Neural cell (in vitro differentiated cells): ENCODE data around the gene DPEP2NB. TPM values are rescaled to one million over a fixed set of nuclear protein-coding genes. Genes with fewer than 3 reads are reported as not detected.

Experiments used
- H2AFZ ChIP-seq: fragments of 200-600, 300-800 bp; sonication (generic), shearing (Covaris generic); 2 replicates; pipeline ENCODE4 v1.6.0; 2014; ENCODE audit warnings: low read depth, mild to moderate bottlenecking, antibody characterized with exemption, low read length, moderate library complexity
- H3F3A ChIP-seq: fragments of 200-600 bp; shearing (Covaris generic); 2 replicates; pipeline ENCODE4 v1.6.1; 2016; ENCODE audit warnings: mild to moderate bottlenecking, moderate library complexity, mixed read lengths, antibody characterized with exemption, low read length; ENCODE audit not compliant: insufficient read depth, poor library complexity, severe bottlenecking
- H3K27ac ChIP-seq: fragments of 200-600, 300-800 bp; sonication (generic), shearing (Covaris generic); 2 replicates; pipeline ENCODE4 v1.5.1; 2014; ENCODE audit warnings: mild to moderate bottlenecking, low read length, moderate library complexity
- H3K27me3 ChIP-seq: fragments of 300-800, 200-600 bp; sonication (generic), shearing (Covaris generic); 2 replicates; pipeline ENCODE4 v1.6.0; 2014; ENCODE audit warnings: mild to moderate bottlenecking, low read depth, low read length, moderate library complexity; ENCODE audit not compliant: insufficient read depth
- H3K36me3 ChIP-seq: fragments of 300-800, 200-600 bp; sonication (generic), shearing (Covaris generic); 2 replicates; pipeline ENCODE4 v1.5.1; 2014; ENCODE audit warnings: mild to moderate bottlenecking, antibody characterized with exemption, low read length, moderate library complexity; ENCODE audit not compliant: insufficient read depth
- H3K4me2 ChIP-seq: fragments of 300-800, 200-600 bp; sonication (generic), shearing (Covaris generic); 2 replicates; pipeline ENCODE4 v1.6.0; 2014; ENCODE audit warnings: mild to moderate bottlenecking, low read length
- H3K4me3 ChIP-seq: fragments of 300-800, 200-600 bp; sonication (generic), shearing (Covaris generic); 2 replicates; pipeline ENCODE4 v1.5.1; 2014; ENCODE audit warnings: mild to moderate bottlenecking, low read length, moderate library complexity
- H3K79me2 ChIP-seq: fragments of 200-600 bp; shearing (Covaris generic); replicated peaks from 2 replicates; pipeline ENCODE4 v1.6.0; 2014; ENCODE audit warnings: mild to moderate bottlenecking, low read length, moderate library complexity; ENCODE audit not compliant: insufficient read depth
- H3K9ac ChIP-seq: fragments of 300-800, 200-600 bp; sonication (generic), shearing (Covaris generic); 2 replicates; pipeline ENCODE4 v1.6.1; 2016; ENCODE audit warnings: mild to moderate bottlenecking, low read length, mixed read lengths
- H3K9me2 ChIP-seq: fragments of 200-600 bp; shearing (Covaris generic); 2 replicates; pipeline ENCODE4 v1.6.1; 2016; ENCODE audit warnings: mild to moderate bottlenecking, low read length, mixed read lengths; ENCODE audit not compliant: insufficient read depth
- H3K9me3 ChIP-seq: fragments of 200-600, 300-800 bp; sonication (generic), shearing (Covaris generic); 2 replicates; pipeline ENCODE4 v1.6.1; 2016; ENCODE audit warnings: mild to moderate bottlenecking, mixed run types, low read length, moderate library complexity, mixed read lengths
- H4K20me1 ChIP-seq: fragments of 200-600 bp; shearing (Covaris generic); 2 replicates; pipeline ENCODE4 v1.6.1; 2016; ENCODE audit warnings: mild to moderate bottlenecking, mixed run types; ENCODE audit not compliant: insufficient read depth
- CTCF ChIP-seq: fragments of 450-650 bp; IDR thresholded peaks from 2 replicates; pipeline ENCODE4 v1.5.1; 2014; ENCODE audit warnings: antibody characterized with exemption, mild to moderate bottlenecking, moderate library complexity; ENCODE audit not compliant: poor library complexity, severe bottlenecking
- EP300 ChIP-seq: fragments of 450-650 bp; conservative IDR thresholded peaks from 2 replicates; pipeline ENCODE4 v1.6.1; 2014; ENCODE audit warnings: antibody characterized with exemption, mild to moderate bottlenecking, moderate library complexity; ENCODE audit not compliant: poor library complexity, severe bottlenecking
- EZH2 ChIP-seq: fragments of 200-600, 300-800 bp; shearing (Covaris generic), sonication (generic); IDR thresholded peaks from 2 replicates; pipeline ENCODE4 v1.6.1; 2014; ENCODE audit warnings: antibody characterized with exemption, low read length, borderline replicate concordance, mild to moderate bottlenecking; ENCODE audit not compliant: insufficient read depth, poor library complexity, severe bottlenecking
- MXI1 ChIP-seq: fragments of 450-650 bp; conservative IDR thresholded peaks from 2 replicates; pipeline ENCODE4 v1.6.1; 2014; ENCODE audit warnings: antibody characterized with exemption, mild to moderate bottlenecking; ENCODE audit not compliant: poor library complexity, severe bottlenecking
- POLR2AphosphoS5 ChIP-seq: IDR thresholded peaks from 2 replicates; pipeline ENCODE4 v1.6.1; 2012
- RAD21 ChIP-seq: fragments of 450-650 bp; conservative IDR thresholded peaks from 2 replicates; pipeline ENCODE4 v1.6.1; 2014; ENCODE audit warnings: antibody characterized with exemption, mild to moderate bottlenecking, moderate library complexity
- REST ChIP-seq: IDR thresholded peaks from 2 replicates; pipeline ENCODE4 v1.6.1; 2012; ENCODE audit warnings: borderline replicate concordance
- SMC3 ChIP-seq: fragments of 450-650 bp; conservative IDR thresholded peaks from 2 replicates; pipeline ENCODE4 v1.6.1; 2014; ENCODE audit warnings: antibody characterized with exemption, mild to moderate bottlenecking, moderate library complexity; ENCODE audit not compliant: poor library complexity
- TAF1 ChIP-seq: IDR thresholded peaks from 2 replicates; pipeline ENCODE4 v1.6.1; 2012; ENCODE audit warnings: low read depth
- polyA plus RNA-seq: library from polyadenylated mRNA; depleted of rRNA; stranded (reverse); fragments of >200 nt; gene quantifications from 2 replicates; pipeline ENCODE4 v1.2.3, GENCODE V29; 2014

DPEP2NB gene
- polyA plus RNA-seq, 1 donor from 2014 or later, result not detected

GRCh38 chr16:68055395-68055794, 39.7 kb upstream of the DPEP2NB start:
- H3K27ac ChIP-seq, result no peak overlapping the region
- H3K9me3 ChIP-seq, result no peaks in the 10 kb centered on the region
- H2AFZ ChIP-seq, result no peak overlapping the region
- no peak overlapping the region for H3K9ac ChIP-seq
- H3K4me3 ChIP-seq, result no peak overlapping the region
- no peaks in the 10 kb centered on the region for H4K20me1 ChIP-seq
- no peaks in the 10 kb centered on the region for H3F3A ChIP-seq
- no peaks in the 10 kb centered on the region for H3K36me3 ChIP-seq
- no peak for TF ChIP-seq MXI1
- TF ChIP-seq RAD21, result no peak
- TF ChIP-seq POLR2AphosphoS5, result no peak
- TF ChIP-seq TAF1, result no peak
- TF ChIP-seq SMC3, result no peak
- TF ChIP-seq EZH2, result no peak
- no peak for TF ChIP-seq REST
- no peak for TF ChIP-seq EP300
- TF ChIP-seq CTCF, result no peak
- H3K27me3 ChIP-seq, result no peaks in the 10 kb centered on the region
- no peaks in the 10 kb centered on the region for H3K9me2 ChIP-seq
- no peak overlapping the region for H3K4me2 ChIP-seq
- no peaks in the 10 kb centered on the region for H3K79me2 ChIP-seq

GRCh38 chr16:68049449-68049848, 33.7 kb upstream of the DPEP2NB start:
- Histone ChIP-seq H3K4me3 (no peak overlapping the region), H3K27ac (no peak overlapping the region), H3K9me2 (no peaks in the 10 kb centered on the region), H2AFZ (no peak overlapping the region), H3K79me2 (no peaks in the 10 kb centered on the region), H4K20me1 (no peaks in the 10 kb centered on the region), H3K9ac (no peak overlapping the region), H3K27me3 (no peaks in the 10 kb centered on the region), H3F3A (no peaks in the 10 kb centered on the region), H3K9me3 (no peaks in the 10 kb centered on the region), H3K36me3 (no peaks in the 10 kb centered on the region), H3K4me2 (no peak overlapping the region)
- TF ChIP-seq SMC3, result no peak
- TF ChIP-seq REST, result no peak
- TF ChIP-seq CTCF, result no peak
- no peak for TF ChIP-seq EP300
- TF ChIP-seq RAD21, result no peak
- no peak for TF ChIP-seq EZH2
- no peak for TF ChIP-seq TAF1
- TF ChIP-seq MXI1, result no peak
- TF ChIP-seq POLR2AphosphoS5, result no peak
